Activated CD4-positive, alpha-beta T cell treated with anti-CD3 and anti-CD28 coated beads for 24 hours (primary cell): Measurements from ENCODE around the gene GRHPR.
A peak's percentile ranks its signal among the peaks of the same experiment; 100 is the strongest.
"Not testable (repeated sequence)": the region's sequence is repeated elsewhere in the genome, so short reads cannot be mapped to it uniquely, and the experiment has no call there.

Source experiments
- DNase-seq, 2 donors: peaks; one replicate each; pipeline ENCODE4 v3.0.0-alpha.2; 2020; ENCODE audit warnings: low read depth in 2 of 2

GRHPR gene

GRCh38 chr9:37421914-37422288 lies 595 bp upstream of the GRHPR start:
- peak in 1 of 2 donors; percentile 14 for DNase-seq

GRCh38 chr9:37423508-37423907 lies 1.0 kb downstream of the GRHPR start:
- no peak for DNase-seq

DNA sequence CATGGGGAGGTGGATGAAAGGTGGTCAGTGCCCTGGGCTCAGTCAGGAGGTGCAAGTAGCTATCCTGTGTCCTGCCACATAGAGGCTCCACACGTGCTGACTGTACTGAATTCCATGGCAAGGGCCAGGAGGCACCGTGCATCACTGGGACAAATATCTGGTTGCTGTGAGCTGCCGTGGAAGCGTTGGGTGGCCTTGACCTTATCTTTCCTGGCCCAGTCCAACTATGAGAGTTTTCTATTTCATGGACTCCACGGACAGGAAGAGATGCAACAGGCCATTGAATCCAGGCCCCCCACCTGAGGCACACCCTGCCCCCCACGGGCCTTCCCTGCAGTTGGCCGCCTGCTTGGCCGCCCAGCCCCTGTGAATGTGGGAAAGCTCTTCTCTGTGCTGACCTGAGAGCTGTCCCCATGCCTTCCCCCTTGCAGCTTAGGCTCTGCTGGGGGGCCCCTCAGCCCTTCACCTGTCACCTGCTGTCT lies 1.7 kb downstream of the GRHPR start:
- DNase-seq, result no peak

- no peak for DNase-seq
Observed at GRCh38 chr9:37424686-37425297, 2.3 kb downstream of the GRHPR start.

DNA sequence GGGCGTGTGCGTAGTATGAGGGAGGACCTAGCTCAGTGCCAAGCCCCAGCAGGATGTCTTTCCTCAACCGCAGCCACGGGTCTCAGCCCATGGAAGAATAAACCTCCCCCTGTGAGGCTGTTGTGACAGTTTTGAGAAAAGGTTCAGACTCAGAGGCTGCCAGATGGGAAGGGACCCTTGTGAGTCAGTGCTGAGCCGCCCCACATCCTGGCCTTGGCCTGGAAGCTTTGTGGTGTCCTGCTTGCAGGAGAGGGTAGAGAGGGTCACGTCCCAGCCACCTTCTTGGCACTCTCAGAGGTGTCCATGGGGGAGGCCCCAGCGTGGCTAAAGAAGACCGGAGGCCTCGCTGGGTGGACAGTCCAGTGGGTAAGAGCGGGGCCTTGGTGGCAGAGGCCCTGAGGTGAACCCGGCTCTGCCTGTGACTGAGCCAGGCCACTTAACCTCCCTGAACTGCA lies 2.8 kb downstream of the GRHPR start:
- no peak for DNase-seq

DNA sequence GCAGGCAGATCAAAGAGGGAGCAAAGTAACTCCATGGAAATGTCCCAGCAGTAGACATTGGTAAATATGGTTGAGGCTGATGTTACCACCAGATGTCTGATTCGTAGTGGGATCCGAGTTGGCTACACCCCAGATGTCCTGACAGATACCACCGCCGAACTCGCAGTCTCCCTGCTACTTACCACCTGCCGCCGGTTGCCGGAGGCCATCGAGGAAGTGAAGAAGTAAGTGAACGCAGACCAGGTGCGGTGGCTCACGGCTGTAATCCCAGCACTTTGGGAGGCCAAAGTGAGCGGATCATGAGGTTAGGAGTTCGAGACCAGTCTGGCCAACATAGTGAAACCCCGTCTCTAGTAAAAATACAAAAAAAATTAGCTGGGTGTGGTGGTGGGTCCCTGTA lies 3.9 kb downstream of the GRHPR start:
- not testable (repeated sequence) for DNase-seq

- no peak for DNase-seq
Observed at GRCh38 chr9:37426846-37427245, 4.3 kb downstream of the GRHPR start.

- DNase-seq, result no peak
Observed at GRCh38 chr9:37428345-37428744, 5.8 kb downstream of the GRHPR start.

- no peak for DNase-seq
Observed at GRCh38 chr9:37429441-37430285, 7.2 kb downstream of the GRHPR start.

GRCh38 chr9:37430841-37431597 lies 8.5 kb downstream of the GRHPR start:
- no peak for DNase-seq

DNA sequence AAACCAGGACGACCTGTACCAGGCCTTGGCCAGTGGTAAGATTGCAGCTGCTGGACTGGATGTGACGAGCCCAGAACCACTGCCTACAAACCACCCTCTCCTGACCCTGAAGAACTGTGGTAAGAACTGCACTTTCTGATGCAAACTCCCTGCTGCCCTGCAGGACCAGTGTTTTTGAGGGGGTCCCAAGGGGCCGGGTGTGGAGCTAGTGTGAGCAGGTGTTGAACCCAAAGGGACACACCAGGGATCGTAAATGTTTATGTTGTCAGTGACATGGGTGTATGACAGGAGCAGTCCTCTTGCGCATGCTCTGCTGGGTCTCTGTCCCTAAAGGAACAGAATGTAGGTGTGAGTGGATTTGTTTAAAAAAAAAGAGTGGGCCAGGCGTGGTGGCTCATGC lies 9.5 kb downstream of the GRHPR start:
- no peak for DNase-seq

DNA sequence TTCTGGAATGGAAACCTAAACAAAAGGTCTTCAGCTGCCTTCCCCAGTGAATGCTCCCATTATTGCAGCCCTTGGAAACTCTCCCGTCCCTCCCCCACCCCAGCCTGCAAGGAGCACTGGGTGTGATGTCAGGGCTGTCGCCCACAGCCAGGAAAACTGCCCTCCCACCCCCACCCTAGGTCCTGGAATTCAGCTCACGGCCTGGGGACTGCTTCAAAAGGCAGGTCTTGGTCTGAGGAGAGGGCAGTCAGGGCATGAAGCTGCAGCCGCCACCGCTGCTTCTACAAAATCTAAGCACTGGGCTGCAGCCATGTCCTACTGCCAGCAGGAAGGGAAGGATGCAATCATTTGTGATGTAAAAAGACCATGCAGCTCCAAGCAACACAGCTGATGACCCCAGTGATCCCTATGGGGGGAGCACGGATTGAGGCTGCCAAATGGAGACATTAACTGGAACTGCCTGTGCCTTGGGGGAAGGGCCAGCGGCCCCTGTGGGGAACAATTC lies 11.4 kb downstream of the GRHPR start:
- DNase-seq, result no peak

- no peak for DNase-seq
Observed at GRCh38 chr9:37436540-37436939, 14.0 kb downstream of the GRHPR start.

- DNase-seq, result no peak
Observed at GRCh38 chr9:37437010-37437409, 14.5 kb downstream of the GRHPR start.

GRCh38 chr9:37437621-37438020 lies 15.1 kb downstream of the GRHPR start:
- DNase-seq, result no peak

- DNase-seq, result no peak
Observed at GRCh38 chr9:37438359-37438758, 15.9 kb downstream of the GRHPR start.

DNA sequence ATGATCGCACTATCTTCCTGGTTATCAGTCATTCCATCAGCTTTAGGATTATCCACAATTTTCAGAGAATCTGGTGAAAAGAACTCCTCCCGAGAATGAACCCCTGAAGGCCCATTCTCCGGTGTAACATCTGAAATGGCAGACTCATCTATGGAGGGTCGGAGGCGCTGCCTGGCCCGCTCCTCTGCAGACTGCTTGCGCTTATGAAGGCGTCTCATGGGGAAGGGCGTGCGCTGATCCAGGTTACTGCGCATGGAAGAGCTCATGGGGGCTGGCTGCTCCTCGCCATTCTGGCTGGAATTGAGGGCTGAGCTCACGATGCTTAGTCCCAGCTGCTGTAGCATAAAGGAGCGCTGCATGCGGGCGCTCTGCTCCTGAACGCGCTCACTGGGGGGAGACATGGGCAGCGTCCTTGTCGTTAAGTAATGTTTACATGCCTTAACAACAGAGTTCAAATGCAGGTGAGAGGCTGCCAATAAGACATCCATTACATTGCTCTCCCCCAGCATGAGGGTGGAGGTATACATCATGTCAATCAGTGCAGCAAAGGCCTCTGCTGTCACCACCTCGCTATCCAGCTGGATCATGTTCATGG lies 19.4 kb downstream of the GRHPR start:
- no peak for DNase-seq

- DNase-seq, result no peak
Observed at GRCh38 chr9:37442556-37442955, 20.1 kb downstream of the GRHPR start.

DNA sequence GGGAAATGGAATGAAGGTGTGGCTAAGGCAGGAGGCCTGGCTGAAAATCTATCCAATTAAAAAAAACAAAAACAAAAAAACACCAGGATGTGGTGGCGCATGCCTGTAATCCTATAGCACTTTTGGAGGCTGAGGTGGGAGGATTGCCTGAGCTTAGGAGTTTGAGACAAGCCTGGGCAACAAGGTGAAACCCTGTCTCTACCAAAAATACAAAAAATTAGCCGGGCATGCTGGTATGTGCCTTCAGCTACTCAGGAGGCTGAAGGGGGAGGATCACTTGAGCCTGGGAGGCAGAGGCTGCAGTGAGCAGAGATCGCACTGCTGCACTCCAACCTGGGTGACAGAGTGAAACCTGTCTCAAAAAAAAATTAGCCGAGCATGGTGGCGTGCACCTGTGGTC lies 21.1 kb downstream of the GRHPR start:
- no peak for DNase-seq

- no peak for DNase-seq
Observed at GRCh38 chr9:37444890-37445289, 22.4 kb downstream of the GRHPR start.

DNA sequence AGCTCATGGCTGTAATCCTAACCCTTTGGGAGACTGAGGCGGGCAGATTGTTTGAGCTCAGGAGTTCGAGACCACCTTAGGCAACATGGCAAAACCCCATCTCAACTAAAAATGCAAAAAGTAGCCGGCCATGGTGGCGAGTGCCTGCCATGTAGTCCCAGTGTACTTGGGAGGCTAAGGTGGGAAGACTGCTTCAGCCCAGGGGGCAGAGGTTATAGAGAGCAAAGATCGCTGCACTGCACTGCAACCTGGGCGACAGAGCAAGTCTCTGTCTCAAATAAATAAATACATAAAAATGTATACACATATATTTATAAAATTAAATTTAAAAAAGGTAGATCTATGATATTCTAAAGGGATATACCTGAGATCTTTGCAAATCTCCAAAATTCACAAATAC lies 23.3 kb downstream of the GRHPR start:
- no peak for DNase-seq

DNA sequence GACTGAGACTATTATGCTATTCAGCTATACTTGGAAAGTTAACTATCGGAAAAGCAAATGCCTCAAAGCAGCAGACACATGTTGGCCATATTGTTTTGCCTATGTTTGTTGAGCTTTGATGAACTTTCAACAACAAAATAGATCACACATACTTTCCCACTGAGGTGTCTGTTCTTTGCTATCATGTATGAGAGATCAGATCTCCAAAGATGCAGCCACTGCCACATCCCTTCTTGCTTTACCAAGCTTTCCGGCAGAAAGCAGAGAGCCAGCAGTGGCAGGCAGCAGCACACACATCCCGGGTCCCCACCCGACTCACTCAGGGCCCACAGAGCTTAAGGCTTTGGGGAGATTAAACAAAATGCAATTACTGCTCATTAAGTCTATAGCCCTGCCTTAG lies 23.9 kb downstream of the GRHPR start:
- DNase-seq, result no peak
